ENCODE data around the gene PLN. TPM values are rescaled to one million over a fixed set of nuclear protein-coding genes. Genes with fewer than 3 reads are reported as not detected.

PLN gene
- total RNA-seq, 3 donors from 2014 or later: 2.9 to 5.7 (median 4.6) TPM

- intact Hi-C loops (cut with DNase I; ENCODE audit: low total_unique reads): no loop called here
Observed at GRCh38 chr6:118578617-118579016, 30.5 kb downstream of the PLN start.

GRCh38 chr6:118579786-118580185 lies 31.7 kb downstream of the PLN start:
- no peak for TF ChIP-seq POLR2A (IDR thresholded peaks at IDR 0.05)
- TF ChIP-seq CTCF (IDR thresholded peaks at IDR 0.05): no peak
- no peak for TF ChIP-seq POLR2AphosphoS5 (IDR thresholded peaks at IDR 0.05)

More at GRCh38 chr6:118578617-118579016, 30.5 kb downstream of the PLN start:
- Histone ChIP-seq H3K36me3 (no peaks in the 10 kb centered on the region), H3K27me3 (no peaks in the 10 kb centered on the region), H3K4me1 (no peaks in the 10 kb centered on the region), H3K9me3 (peaks cover 32 to 34% of the 10 kb centered on the region in 2 donors), H3K27ac (no peak overlapping the region), H3K4me3 (no peak overlapping the region)
- TF ChIP-seq POLR2AphosphoS5 (IDR thresholded peaks at IDR 0.05): no peak
- no peak for TF ChIP-seq CTCF (IDR thresholded peaks at IDR 0.05)
- TF ChIP-seq POLR2A (IDR thresholded peaks at IDR 0.05): no peak
- DNase-seq (ENCODE audit: low spot score in 2 of 2): no peak

GRCh38 chr6:118580585-118581419 lies 32.7 kb downstream of the PLN start:
- intact Hi-C loops (cut with DNase I; ENCODE audit: low total_unique reads): no loop called here
- Histone ChIP-seq H3K36me3 (no peaks in the 10 kb centered on the region), H3K27me3 (no peaks in the 10 kb centered on the region), H3K4me1 (no peaks in the 10 kb centered on the region), H3K27ac (peak overlapping the region in 1 of 2 donors; percentile 11), H3K9me3 (peaks cover 15 to 18% of the 10 kb centered on the region in 2 donors), H3K4me3 (no peak overlapping the region)
- DNase-seq (ENCODE audit: low spot score in 2 of 2): no peak
- TF ChIP-seq CTCF (IDR thresholded peaks at IDR 0.05) (peak; percentile 36 to 68 (median 48)), POLR2AphosphoS5 (IDR thresholded peaks at IDR 0.05) (no peak)

More at GRCh38 chr6:118579786-118580185, 31.7 kb downstream of the PLN start:
- H3K9me3 ChIP-seq: peaks cover 21 to 22% of the 10 kb centered on the region in 2 donors
- no peaks in the 10 kb centered on the region for H3K36me3 ChIP-seq
- no peak overlapping the region for H3K27ac ChIP-seq
- no peaks in the 10 kb centered on the region for H3K4me1 ChIP-seq
- H3K4me3 ChIP-seq: no peak overlapping the region
- no peak for DNase-seq (ENCODE audit: low spot score in 2 of 2)
- no peaks in the 10 kb centered on the region for H3K27me3 ChIP-seq
- intact Hi-C loops (cut with DNase I; ENCODE audit: low total_unique reads): no loop called here

- Histone ChIP-seq H3K4me1 (no peaks in the 10 kb centered on the region), H3K36me3 (no peaks in the 10 kb centered on the region), H3K4me3 (no peak overlapping the region), H3K27me3 (no peaks in the 10 kb centered on the region), H3K9me3 (peaks cover 15 to 18% of the 10 kb centered on the region in 2 donors), H3K27ac (peak overlapping the region in 1 of 2 donors; percentile 11)
- TF ChIP-seq POLR2A (IDR thresholded peaks at IDR 0.05) (no peak), CTCF (IDR thresholded peaks at IDR 0.05) (no peak), POLR2AphosphoS5 (IDR thresholded peaks at IDR 0.05) (no peak)
- no peak for DNase-seq (ENCODE audit: low spot score in 2 of 2)
- intact Hi-C loops (cut with DNase I; ENCODE audit: low total_unique reads): no loop called here
Observed at GRCh38 chr6:118581489-118581959, 33.4 kb downstream of the PLN start.

- no peak overlapping the region for H3K4me3 ChIP-seq
- no peaks in the 10 kb centered on the region for H3K36me3 ChIP-seq
- TF ChIP-seq POLR2A (IDR thresholded peaks at IDR 0.05) (no peak), POLR2AphosphoS5 (IDR thresholded peaks at IDR 0.05) (no peak), CTCF (IDR thresholded peaks at IDR 0.05) (no peak)
- no peak for DNase-seq (ENCODE audit: low spot score in 2 of 2)
- no peaks in the 10 kb centered on the region for H3K27me3 ChIP-seq
- H3K27ac ChIP-seq: no peak overlapping the region
- intact Hi-C loops (cut with DNase I; ENCODE audit: low total_unique reads): no loop called here
- H3K9me3 ChIP-seq: peaks cover 0 to 3% of the 10 kb centered on the region in 2 donors
- H3K4me1 ChIP-seq: no peaks in the 10 kb centered on the region
Observed at GRCh38 chr6:118584911-118585310, 36.8 kb downstream of the PLN start.
